Left ventricle myocardium inferior (tissue), 1 donor: ENCODE data around the gene PIK3R1. TPM values are rescaled to one million over a fixed set of nuclear protein-coding genes. Genes with fewer than 3 reads are reported as not detected.
A peak's percentile ranks its signal among the peaks of the same experiment; 100 is the strongest.

Experiments used
- DNase-seq: peaks from one replicate; pipeline ENCODE4 v3.0.0-alpha.2; 2020
- H3K27ac ChIP-seq: fragments of 200-600 bp; replicated peaks from 2 replicates; pipeline ENCODE4 v1.8.0; 2021
- H3K27me3 ChIP-seq: fragments of 200-600 bp; 2 replicates; pipeline ENCODE4 v1.8.0; 2021; ENCODE audit warnings: low read depth
- H3K36me3 ChIP-seq: fragments of 200-600 bp; 2 replicates; pipeline ENCODE4 v1.8.0; 2021
- H3K4me1 ChIP-seq: fragments of 200-600 bp; 2 replicates; pipeline ENCODE4 v1.8.0; 2021
- H3K4me3 ChIP-seq: fragments of 200-600 bp; 2 replicates; pipeline ENCODE4 v1.8.0; 2021; ENCODE audit warnings: mild to moderate bottlenecking, moderate library complexity
- H3K9me3 ChIP-seq: fragments of 200-600 bp; replicated peaks from 2 replicates; pipeline ENCODE4 v1.8.0; 2021
- intact Hi-C: fragments of 100-400 bp; cut with micrococcal nuclease; formaldehyde crosslinking; loops from one replicate; pipeline ENCODE4 v1.11.0; 2022
- total RNA-seq: library from RNA; stranded (reverse); fragmentation: NEBNext Ultra II Directional; extraction: Animal tissue kit (Norgen Biotek cat#: 25700); gene quantifications from one replicate; pipeline ENCODE4 v1.2.1, GENCODE V29; 2021
- TF ChIP-seq, protein P1 (sequence below): fragments of 200-600 bp; IDR thresholded peaks from 2 replicates; pipeline ENCODE4 v1.8.0; 2021; ENCODE audit warnings: antibody characterized with exemption, mild to moderate bottlenecking, borderline replicate concordance
- donor health status: DM: no; HTN: yes; CAD: no; lungs with severe emphysema.

PIK3R1 gene
- total RNA-seq, 1 donor from 2014 or later, result 132 TPM

DNA sequence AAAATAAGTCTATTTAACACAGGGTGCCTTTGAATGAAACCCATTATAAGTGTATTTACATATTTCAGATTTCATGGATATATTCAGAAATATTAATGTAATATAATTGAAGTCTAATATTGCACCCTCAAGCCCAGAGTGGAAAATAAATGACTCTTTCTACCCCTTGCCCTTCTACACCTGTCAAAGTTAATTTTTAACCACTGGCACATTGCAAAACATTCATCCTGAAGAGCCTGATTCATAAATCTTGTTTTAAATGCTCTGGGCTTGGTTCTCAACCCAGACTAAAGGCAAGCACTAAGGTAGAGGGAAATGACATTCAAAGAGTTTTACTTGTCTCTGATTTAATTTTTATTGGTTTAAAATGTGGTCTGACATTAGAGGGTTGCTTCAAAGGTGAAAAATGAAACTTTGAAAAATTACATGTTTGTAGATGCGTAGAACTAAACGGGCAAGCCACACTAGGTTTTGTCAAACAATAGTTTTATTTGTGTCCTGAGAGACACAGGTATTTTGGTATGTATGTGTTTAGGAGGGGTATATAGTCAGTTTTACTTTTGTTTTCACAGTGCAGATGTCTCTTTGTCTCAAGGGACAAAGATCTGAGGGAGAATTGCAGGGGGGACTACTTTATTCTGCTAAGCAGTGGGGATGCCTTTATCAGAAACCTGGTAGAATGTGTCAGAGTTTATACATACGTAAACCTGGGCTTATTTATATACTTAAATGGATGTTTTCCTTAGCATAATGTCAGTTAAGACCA lies 69.7 kb downstream of the PIK3R1 start:
- TF ChIP-seq, protein P1, sequence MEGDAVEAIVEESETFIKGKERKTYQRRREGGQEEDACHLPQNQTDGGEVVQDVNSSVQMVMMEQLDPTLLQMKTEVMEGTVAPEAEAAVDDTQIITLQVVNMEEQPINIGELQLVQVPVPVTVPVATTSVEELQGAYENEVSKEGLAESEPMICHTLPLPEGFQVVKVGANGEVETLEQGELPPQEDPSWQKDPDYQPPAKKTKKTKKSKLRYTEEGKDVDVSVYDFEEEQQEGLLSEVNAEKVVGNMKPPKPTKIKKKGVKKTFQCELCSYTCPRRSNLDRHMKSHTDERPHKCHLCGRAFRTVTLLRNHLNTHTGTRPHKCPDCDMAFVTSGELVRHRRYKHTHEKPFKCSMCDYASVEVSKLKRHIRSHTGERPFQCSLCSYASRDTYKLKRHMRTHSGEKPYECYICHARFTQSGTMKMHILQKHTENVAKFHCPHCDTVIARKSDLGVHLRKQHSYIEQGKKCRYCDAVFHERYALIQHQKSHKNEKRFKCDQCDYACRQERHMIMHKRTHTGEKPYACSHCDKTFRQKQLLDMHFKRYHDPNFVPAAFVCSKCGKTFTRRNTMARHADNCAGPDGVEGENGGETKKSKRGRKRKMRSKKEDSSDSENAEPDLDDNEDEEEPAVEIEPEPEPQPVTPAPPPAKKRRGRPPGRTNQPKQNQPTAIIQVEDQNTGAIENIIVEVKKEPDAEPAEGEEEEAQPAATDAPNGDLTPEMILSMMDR, result no peak
- intact Hi-C loops, result loop anchor here (5.0 kb wide), 2 partner anchors 172 to 677 kb away; no protein-coding TSS in a partner anchor
- H3K27me3 ChIP-seq, result no peaks in the 10 kb centered on the region
- no peaks in the 10 kb centered on the region for H3K9me3 ChIP-seq
- H3K36me3 ChIP-seq, result peaks cover 48% of the 10 kb centered on the region
- H3K27ac ChIP-seq, result peak overlapping the region; percentile 94
- H3K4me3 ChIP-seq, result no peak overlapping the region
- peaks cover 67% of the 10 kb centered on the region for H3K4me1 ChIP-seq
- no peak for DNase-seq

DNA sequence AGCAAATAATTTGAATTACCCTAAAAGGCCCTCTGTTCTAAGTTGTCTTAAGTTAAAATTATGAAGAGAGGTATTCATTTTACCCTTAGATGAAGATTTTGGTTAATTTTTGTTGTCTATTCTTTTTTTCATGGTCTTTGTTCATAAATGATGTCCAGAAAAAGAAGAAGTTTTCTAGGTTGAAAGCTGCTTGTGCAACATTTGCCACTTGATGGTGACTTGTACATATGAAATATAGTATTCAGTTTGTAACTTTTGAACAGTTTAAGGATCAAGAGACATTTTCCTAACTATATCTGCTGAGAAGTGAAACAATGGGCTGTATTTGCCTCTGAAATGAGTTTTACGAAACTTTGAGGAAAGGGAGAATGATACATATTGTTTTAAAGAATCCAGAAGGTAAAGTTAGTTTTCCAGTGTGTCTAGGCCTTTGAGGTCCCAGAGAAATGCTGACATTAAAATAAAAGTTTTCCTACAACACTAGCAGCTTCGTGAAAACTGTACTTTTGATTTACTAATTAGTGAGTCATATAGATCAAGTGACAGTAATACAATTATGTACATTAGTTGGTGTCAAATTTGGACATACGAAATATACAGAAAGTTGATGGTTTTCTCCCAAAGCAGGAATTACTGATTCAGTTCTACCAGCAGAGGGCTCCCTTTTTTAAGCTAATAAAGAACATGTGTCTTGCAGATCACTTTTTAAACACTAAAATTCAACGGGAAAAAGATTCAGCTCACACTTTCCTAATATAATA lies 70.5 kb downstream of the PIK3R1 start:
- intact Hi-C loops, result loop anchor here (5.0 kb wide), 2 partner anchors 171 to 676 kb away; no protein-coding TSS in a partner anchor
- Histone ChIP-seq H3K4me1 (peaks cover 75% of the 10 kb centered on the region), H3K27ac (peak overlapping the region; percentile 94), H3K27me3 (no peaks in the 10 kb centered on the region), H3K9me3 (no peaks in the 10 kb centered on the region), H3K36me3 (peaks cover 40% of the 10 kb centered on the region), H3K4me3 (no peak overlapping the region)
- TF ChIP-seq, protein P1, result peak; percentile 79
- no peak for DNase-seq

DNA sequence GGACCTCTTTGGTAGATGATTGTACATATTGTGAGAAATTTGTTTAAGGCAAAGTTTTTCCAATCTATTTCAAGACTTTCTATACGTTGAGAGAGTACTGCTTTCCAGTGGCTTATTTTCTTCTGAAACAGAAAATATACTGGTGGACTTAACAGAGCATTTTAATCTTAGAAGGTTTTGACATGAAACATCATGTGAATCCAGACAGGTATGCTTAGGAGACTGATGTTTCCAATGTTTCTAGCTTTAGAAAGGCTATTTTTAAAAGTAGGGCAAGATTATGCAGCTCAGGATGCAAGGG lies 71.0 kb downstream of the PIK3R1 start:
- no peaks in the 10 kb centered on the region for H3K27me3 ChIP-seq
- H3K36me3 ChIP-seq, result peaks cover 35% of the 10 kb centered on the region
- no peak overlapping the region for H3K4me3 ChIP-seq
- TF ChIP-seq, protein P1, result no peak
- no peak for DNase-seq
- intact Hi-C loops, result loop anchor here (5.0 kb wide), 2 partner anchors 171 to 676 kb away; no protein-coding TSS in a partner anchor
- H3K4me1 ChIP-seq, result peaks cover 79% of the 10 kb centered on the region
- peak overlapping the region; percentile 94 for H3K27ac ChIP-seq
- no peaks in the 10 kb centered on the region for H3K9me3 ChIP-seq

DNA sequence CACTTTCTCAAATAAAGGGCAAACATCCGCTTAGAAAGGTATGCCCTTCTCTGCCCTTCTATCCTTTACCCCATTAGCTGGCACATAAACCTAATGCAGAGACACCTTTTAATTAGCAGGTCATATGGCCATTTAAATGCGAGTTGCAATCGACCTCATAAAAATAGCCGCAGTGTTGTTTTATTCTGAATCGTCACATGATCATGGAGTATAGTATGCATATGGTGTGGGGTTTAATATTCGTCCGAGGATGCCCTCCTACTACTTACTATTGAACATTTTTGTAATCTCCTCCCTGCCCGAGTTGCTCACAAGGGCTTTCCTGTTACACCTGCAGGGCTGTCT lies 72.0 kb downstream of the PIK3R1 start:
- Histone ChIP-seq H3K36me3 (peaks cover 30% of the 10 kb centered on the region), H3K4me3 (peak overlapping the region; percentile 71), H3K4me1 (peaks cover 89% of the 10 kb centered on the region), H3K9me3 (no peaks in the 10 kb centered on the region), H3K27ac (peak overlapping the region; percentile 94), H3K27me3 (no peaks in the 10 kb centered on the region)
- intact Hi-C loops, result loop anchor here (5.0 kb wide), 2 partner anchors 170 to 675 kb away; no protein-coding TSS in a partner anchor
- DNase-seq, result no peak
- TF ChIP-seq, protein P1, result no peak

DNA sequence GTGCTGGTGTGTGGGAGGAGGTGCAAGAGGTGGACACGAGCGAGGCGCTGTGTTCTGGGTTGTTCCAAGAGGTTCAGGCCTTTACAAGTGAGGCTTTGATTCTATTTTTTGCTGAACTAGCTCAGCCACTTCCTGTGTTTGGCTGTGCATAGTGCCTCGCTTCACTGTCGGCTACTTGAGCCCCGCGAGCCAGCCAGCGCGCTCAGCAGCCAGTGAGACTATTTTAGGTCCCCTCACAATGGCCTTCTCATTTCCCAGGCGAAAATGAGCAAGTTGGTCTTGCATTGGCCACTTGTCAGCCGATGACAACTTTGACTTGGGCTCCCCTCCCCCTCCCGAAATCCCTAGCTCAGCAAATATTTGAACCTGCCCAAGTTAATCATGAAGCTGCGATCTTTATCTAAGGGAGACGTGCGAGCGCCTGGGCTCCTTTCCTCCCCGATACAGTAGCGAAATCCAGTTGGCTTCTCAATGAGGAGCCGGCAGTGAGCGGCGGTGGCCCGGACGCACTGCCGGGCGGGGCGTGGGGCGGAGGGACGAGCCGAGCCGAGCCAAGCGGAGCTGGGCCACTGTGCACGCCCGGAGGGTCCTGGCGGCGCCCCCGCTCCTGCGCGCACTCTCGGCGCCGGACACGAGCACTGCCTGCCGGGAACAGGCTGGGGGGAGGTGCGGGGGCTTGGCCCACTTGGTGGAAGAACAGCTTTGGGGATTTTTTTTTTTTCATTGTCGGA lies 72.6 kb downstream of the PIK3R1 start:
- no peaks in the 10 kb centered on the region for H3K27me3 ChIP-seq
- H3K36me3 ChIP-seq, result peaks cover 30% of the 10 kb centered on the region
- TF ChIP-seq, protein P1, result no peak
- DNase-seq, result peak; percentile 76
- H3K4me1 ChIP-seq, result peaks cover 93% of the 10 kb centered on the region
- intact Hi-C loops, result loop anchor here (5.0 kb wide), 2 partner anchors 169 to 674 kb away; no protein-coding TSS in a partner anchor
- no peaks in the 10 kb centered on the region for H3K9me3 ChIP-seq
- H3K27ac ChIP-seq, result peak overlapping the region; percentile 94
- peak overlapping the region; percentile 71 for H3K4me3 ChIP-seq
